ENCODE results near the gene USP37. TPM values are rescaled to one million over a fixed set of nuclear protein-coding genes. Genes with fewer than 3 reads are reported as not detected.

The USP37 gene
- total and polyA plus RNA-seq, 12 donors, result 2.5 to 30.7 (median 13.3) TPM

MicroRNAs within 50 kb of the gene (microRNA counts, 767-probe panel; counts per million panel counts)
- 6,378 to 7,724 counts per million in 2 donors for microRNA hsa-miR-26b-5p

Small RNA genes within 50 kb of the gene (microRNA-seq; reads per million reads assigned to microRNA genes)
- 38,454 to 77,113 (median 55,073) reads per million in 3 donors for gene MIR26B

Small RNA genes within 50 kb of the gene (small RNA-seq; reads per million reads assigned to genes)
- gene MIR26B, result 767 to 1,000 reads per million in 2 donors
- 0 reads per million in 2 donors for gene RNU6-136P

Other genes with a start within 250 kb of the USP37 start
- gene CATIP, start 211.5 kb downstream of the USP37 start, total RNA-seq, result 1 to 10 TPM in 1 of 9 donors, under 1 TPM in 4, not detected in 4; 0.46 to 3.2 (median 0.50) TPM
- 1 to 10 TPM in 1 of 3 donors, under 1 TPM in 2; 0.11 to 2.4 (median 0.27) TPM for gene CATIP, start 211.5 kb downstream of the USP37 start, polyA plus RNA-seq
- gene SLC11A1, start 186.1 kb downstream of the USP37 start, total RNA-seq, result 10 to 100 TPM in 7 of 9 donors, 1 to 10 TPM in 2; 1.1 to 83.6 (median 30.0) TPM
- gene SLC11A1, start 186.1 kb downstream of the USP37 start, polyA plus RNA-seq, result 10 to 100 TPM in 2 of 3 donors, 1 to 10 TPM in 1; 6.3 to 89.9 (median 31.8) TPM
- 100 to 1,000 TPM in 6 of 9 donors, 10 to 100 TPM in 3; 53.1 to 161 (median 118) TPM for gene CTDSP1, start 168.5 kb downstream of the USP37 start, total RNA-seq
- 100 to 1,000 TPM in 1 of 3 donors, 10 to 100 TPM in 2; 34.0 to 119 (median 98.9) TPM for gene CTDSP1, start 168.5 kb downstream of the USP37 start, polyA plus RNA-seq
- gene VIL1, start 149.2 kb downstream of the USP37 start, total RNA-seq, result 1 to 10 TPM in 1 of 9 donors, under 1 TPM in 2, not detected in 6; 0.47 to 4.5 (median 0.53) TPM
- gene VIL1, start 149.2 kb downstream of the USP37 start, polyA plus RNA-seq, result under 1 TPM; 0.09 to 0.40 (median 0.10) TPM
- 10 to 100 TPM; 28.6 to 58.5 (median 39.5) TPM for gene CNOT9, start 488 bp upstream of the USP37 start, total RNA-seq
- 10 to 100 TPM; 20.4 to 47.7 (median 22.8) TPM for gene CNOT9, start 488 bp upstream of the USP37 start, polyA plus RNA-seq
- gene PLCD4, start 39.5 kb upstream of the USP37 start, total RNA-seq, result 1 to 10 TPM in 6 of 9 donors, under 1 TPM in 3; 0.72 to 5.8 (median 1.3) TPM
- gene PLCD4, start 39.5 kb upstream of the USP37 start, polyA plus RNA-seq, result 10 to 100 TPM in 1 of 3 donors, 1 to 10 TPM in 2; 4.5 to 23.2 (median 5.5) TPM
- 10 to 100 TPM in 8 of 9 donors, 1 to 10 TPM in 1; 6.5 to 24.6 (median 20.6) TPM for gene ZNF142, start 91.3 kb upstream of the USP37 start, total RNA-seq
- gene ZNF142, start 91.3 kb upstream of the USP37 start, polyA plus RNA-seq, result 10 to 100 TPM in 1 of 3 donors, 1 to 10 TPM in 2; 8.6 to 21.0 (median 9.5) TPM
- gene BCS1L, start 91.3 kb upstream of the USP37 start, total RNA-seq, result 10 to 100 TPM; 16.1 to 54.6 (median 41.4) TPM
- 10 to 100 TPM; 39.2 to 97.9 (median 84.2) TPM for gene BCS1L, start 91.3 kb upstream of the USP37 start, polyA plus RNA-seq
- gene RNF25, start 103.7 kb upstream of the USP37 start, total RNA-seq, result 10 to 100 TPM; 19.7 to 45.6 (median 24.7) TPM
- gene RNF25, start 103.7 kb upstream of the USP37 start, polyA plus RNA-seq, result 10 to 100 TPM; 49.1 to 70.4 (median 58.4) TPM
- gene STK36, start 103.7 kb upstream of the USP37 start, total RNA-seq, result 10 to 100 TPM; 12.4 to 89.0 (median 36.0) TPM
- gene STK36, start 103.7 kb upstream of the USP37 start, polyA plus RNA-seq, result 100 to 1,000 TPM in 2 of 3 donors, 10 to 100 TPM in 1; 14.6 to 112 (median 109) TPM
- gene TTLL4, start 142.5 kb upstream of the USP37 start, total RNA-seq, result 10 to 100 TPM; 10.6 to 51.4 (median 20.5) TPM
- 10 to 100 TPM; 22.5 to 65.4 (median 36.8) TPM for gene TTLL4, start 142.5 kb upstream of the USP37 start, polyA plus RNA-seq
- gene CYP27A1, start 213.8 kb upstream of the USP37 start, total RNA-seq, result 100 to 1,000 TPM in 4 of 9 donors, 10 to 100 TPM in 5; 30.9 to 124 (median 96.1) TPM
- 10 to 100 TPM; 29.1 to 75.5 (median 45.8) TPM for gene CYP27A1, start 213.8 kb upstream of the USP37 start, polyA plus RNA-seq

Measured in adrenal gland (tissue), 12 donors.